NCI-H510A treated with DMSO at 0.1 percent for 48 hours (cell line): ENCODE data around the gene UBXN7.
"Not testable (repeated sequence)": the region's sequence is repeated elsewhere in the genome, so short reads cannot be mapped to it uniquely, and the experiment has no call there.

ENCODE experiments used
- DNase-seq: peaks from one replicate; lab custom pipeline; 2025; lab: John Stamatoyannopoulos, UW

UBXN7 gene

DNA sequence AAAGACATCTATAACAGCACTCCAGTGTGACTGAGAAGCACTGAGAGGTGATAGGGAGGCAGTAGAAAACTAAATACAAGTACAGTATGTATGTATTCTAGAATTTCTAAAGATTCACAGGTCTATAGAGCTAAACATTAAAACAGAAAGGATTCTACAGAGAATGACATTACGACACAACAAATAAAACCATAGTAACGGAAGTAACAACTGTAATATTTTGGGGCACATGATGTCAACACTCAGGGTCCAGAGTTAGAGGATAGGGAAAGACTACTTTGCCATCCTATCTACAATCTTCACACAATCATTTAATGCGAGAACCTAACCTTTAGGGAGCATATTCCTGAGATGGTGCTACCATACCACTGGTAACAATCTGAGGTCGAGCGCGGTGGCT lies 13.6 kb downstream of the UBXN7 start:
- DNase-seq = no peak

DNA sequence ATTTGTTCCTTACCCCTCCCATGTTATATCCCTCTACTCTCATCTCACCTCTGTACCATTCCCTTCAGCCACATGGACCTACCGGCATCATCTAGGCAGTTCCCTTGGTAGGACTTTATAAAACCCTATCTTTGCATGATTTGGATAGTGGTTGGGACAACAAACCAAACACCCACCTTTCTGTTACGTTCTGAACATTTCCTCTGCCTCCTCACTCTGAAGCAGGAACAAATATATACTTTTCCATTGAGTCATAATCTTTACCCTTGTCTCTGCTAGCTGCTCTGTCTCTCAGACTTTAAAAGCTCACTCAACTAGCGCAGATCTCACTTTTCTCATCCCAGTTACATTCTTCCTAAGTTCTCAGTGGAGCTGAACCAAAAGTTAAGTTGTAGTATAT lies 17.8 kb downstream of the UBXN7 start:
- no peak for DNase-seq

DNA sequence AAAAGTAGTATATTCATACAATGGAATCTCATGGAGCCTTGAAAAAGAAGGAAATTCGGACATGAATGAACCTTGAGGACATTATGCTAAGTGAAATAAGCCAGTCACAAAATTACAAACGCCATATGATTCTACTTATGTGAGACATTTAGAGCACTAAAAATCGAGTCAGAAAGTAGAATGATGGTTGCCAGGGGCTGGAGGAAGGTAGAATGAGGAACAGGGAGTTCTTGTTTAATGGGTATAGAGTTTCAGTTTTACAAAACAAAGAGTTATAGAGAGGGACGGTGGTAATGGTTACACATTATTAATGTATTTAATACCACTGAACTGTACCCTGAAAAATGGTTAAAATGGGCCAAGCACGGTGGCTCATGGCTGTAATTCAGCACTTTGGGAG lies 19.5 kb downstream of the UBXN7 start:
- no peak for DNase-seq

DNA sequence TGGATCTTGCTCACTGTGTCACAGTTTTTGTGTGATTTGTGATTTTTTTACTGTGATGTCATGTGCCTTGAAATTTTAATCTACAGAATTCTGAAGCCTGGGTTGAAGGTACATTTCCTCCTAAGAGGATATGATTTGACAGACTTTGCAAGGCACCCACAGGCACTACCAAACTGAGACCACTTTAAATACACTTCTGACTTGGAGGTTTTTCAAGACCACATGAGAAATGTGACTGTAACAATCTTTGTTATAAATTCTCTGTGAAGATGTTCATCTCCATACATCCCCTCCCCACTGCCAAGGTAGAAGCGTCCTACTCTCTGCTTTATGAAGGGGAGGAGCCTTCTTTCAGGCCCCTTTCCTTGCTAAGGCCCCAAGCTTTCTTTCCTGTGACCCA lies 22.8 kb downstream of the UBXN7 start:
- no peak for DNase-seq

DNA sequence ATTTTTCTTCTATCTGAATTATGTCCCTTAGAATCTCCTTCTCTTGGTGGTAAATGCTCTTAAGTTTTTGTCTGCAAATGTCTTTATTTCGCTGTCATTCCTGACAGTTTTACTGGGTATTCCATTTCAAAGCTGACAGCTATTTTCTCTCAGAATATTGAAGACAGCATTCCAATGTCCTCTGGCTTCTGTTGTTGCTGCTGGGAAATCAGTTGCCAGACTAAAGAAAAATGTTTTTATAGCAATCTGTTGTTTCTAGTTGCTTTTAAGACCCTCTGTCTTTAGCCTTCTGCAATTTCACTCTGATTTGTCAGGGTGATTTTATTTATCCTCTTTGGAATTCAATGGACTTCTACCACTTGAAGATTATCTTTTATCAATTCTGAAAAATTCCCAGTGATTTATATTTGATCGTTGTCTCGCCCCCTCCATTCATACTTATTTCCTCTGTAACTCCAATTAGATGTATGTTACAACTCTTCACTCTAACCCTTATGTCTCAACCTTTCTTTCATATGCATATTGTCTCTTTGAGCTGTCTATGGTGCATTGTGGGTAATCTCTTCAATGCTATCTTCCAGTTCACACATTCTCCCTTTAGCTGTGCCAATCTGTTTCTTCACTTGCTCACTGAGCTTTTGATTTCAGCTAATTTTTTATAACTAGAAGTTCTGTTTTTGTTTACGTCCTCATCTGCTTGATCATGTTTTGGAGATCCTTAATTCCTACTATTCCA lies 23.5 kb downstream of the UBXN7 start:
- DNase-seq = no peak

DNA sequence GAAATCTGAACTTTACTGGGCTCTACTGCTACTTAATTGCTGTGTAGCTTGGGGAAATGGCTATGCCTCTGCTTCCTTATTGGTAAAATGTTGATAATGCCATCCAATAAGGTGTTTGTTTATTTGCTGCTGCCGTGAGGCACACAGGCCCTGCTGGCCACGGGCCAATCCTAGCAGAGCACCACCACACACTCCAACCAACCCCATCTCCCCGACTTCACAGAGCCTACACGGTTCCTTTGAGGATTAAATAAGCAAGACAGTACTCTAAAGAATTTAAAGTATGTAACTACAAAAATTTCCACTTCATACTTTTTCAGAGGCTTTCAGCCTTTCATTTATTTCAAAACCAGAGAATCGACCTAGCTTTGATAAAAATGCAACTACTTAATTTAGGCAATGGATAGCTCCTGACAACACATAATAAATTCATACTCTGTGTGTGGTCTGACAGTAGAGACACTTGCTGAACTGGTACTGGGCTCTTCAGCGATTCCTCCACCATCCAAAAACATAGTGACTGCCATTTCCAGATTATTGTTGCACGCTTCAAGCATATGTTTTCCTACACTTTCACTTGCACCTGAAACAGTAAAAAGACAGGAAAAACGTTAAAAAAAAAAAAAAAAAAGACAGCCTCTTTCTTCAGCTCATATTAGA lies 25.3 kb downstream of the UBXN7 start:
- DNase-seq = no peak

DNA sequence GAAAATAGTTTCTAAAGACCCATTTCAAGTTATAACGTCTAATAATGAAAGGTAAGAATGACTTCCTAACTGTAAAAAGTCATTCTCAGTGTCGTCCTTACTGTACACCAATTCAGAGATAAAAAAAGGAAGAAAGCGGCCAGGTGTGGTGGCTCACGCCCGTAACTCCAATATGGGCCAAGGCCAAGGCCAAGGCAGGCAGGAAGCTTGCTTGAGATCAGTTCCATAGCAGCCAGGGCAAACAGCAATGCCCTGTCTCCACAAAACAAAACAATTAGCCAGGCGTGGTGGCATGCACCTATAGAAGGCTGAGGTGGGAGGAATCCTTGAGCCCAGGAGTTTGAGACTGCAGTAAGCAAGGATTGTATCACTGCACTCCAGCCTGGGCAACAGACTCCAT lies 31.9 kb downstream of the UBXN7 start:
- DNase-seq = no peak

DNA sequence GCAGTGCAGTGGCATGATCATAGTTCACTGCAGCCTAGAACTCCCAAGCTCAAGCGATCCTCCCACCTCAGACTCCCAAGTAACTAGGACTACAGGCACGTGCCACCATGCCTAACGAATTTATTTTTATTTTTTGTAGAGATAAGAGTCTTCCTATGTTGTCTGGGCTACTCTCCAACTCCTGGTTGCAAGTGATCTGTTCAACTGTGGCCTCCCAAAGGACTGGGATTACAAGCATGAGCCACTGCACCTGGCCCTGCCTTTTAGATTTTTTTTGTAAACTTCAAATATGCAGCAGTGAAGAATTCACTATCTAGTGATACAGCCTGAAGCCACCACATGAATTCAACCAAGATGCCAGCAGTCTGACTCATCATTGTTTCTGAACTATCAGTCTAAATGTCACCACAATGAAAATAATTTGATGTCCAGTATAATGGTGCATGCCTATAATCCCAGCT lies 32.7 kb downstream of the UBXN7 start:
- DNase-seq = no peak

DNA sequence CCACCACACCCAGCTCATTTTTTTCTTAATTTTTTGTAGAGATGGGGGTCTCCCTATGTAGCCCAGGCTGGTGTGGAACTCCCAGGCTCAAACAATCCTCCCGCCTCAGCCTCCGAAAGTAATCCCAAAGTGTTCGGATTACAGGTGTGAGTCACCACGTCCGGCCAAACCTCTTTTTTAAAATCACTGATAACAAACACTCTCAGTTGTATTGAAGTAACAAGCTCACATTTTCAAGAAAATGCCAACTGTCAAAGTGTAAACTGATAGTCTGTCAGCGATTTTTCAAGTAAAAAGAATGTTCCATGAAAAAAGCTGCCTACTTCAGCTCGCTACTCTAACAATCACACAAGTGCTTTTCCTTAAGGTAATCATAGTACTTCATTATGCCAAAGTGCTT lies 33.4 kb downstream of the UBXN7 start:
- no peak for DNase-seq

DNA sequence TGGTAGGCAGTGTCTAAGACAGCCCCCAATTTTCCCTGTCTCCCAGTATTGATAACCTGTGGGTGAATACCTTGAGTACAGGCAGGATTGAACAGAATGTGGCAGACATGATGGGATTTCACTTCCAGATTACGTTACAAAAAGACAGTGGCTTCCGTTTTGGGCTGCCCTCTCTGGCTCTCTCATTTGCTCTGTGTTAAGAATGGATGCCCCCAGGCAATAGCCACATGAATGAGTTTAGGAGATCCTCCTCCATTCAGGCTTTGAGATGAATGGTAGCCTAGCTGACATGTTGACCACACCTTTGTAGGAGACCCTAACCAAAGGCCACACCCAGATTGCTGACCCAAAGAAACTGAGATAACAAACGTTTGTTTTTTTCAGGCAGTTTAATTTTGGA lies 34.3 kb downstream of the UBXN7 start:
- no peak for DNase-seq

DNA sequence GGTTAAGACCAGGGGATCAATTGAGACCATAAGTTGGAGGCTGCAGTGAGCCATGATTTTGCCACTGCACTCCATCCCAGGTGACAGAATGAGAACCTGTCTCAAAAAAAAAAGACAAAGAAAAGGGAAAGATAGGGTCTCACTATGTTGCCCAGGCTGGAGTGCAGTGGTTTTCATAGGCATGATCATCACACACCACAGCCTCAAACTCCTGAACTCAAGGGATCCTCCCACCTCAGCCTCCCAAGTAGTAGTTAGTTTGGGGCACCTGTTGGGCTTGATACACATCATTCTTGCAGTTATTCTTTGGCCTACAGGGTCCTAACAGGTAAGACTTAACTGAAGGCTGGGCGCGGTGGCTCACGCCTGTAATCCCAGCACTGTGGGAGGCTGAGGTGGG lies 42.1 kb downstream of the UBXN7 start:
- DNase-seq = no peak

DNA sequence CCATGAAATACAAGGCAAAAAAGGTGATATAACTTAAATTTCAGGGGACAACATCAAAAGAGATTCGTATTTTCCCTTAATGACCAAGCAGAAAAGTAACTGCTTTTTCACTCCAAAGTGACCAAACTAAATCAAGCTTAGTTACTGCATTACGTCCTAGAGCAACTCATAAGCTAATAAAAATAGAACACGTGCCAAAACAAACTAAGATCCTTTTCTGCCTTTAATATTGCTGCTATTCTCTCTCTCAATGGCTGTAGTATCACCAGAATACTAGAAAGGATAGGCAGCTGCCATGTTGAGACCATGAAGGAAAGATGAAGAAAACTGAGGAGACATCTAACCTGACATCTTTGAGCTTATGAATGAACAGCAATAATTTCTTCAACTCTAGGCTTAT lies 43.3 kb downstream of the UBXN7 start:
- DNase-seq = no peak

DNA sequence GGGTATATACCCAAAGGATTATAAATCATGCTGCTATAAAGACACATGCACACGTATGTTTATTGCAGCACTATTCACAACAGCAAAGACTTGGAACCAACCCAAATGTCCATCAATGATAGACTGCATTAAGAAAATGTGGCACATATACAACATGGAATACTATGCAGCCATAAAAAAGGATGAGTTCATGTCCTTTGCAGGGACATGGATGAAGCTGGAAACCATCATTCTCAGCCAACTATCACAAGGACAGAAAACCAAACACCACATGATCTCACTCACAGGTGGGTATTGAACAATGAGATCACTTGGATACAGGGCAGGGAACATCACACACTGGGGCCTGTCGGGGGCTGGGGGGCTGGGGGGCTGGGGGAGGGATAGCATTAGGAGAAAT lies 44.3 kb downstream of the UBXN7 start:
- not testable (repeated sequence) for DNase-seq

DNA sequence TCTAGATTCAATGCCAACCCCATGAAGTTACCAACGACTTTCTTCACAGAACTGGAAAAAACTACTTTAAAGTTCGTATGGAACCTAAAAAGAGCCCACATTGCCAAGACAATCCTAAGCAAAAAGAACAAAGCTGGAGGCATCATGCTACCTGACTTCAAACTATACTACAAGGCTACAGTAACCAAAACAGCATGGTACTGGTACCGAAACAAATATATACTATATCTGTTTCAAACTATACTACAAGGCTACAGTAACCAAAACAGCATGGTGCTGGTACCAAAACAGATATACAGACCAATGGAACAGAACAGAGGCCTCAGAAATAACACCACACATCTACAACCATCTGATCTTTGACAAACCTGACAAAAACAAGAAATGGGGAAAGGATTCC lies 45.4 kb downstream of the UBXN7 start:
- DNase-seq = not testable (repeated sequence)

DNA sequence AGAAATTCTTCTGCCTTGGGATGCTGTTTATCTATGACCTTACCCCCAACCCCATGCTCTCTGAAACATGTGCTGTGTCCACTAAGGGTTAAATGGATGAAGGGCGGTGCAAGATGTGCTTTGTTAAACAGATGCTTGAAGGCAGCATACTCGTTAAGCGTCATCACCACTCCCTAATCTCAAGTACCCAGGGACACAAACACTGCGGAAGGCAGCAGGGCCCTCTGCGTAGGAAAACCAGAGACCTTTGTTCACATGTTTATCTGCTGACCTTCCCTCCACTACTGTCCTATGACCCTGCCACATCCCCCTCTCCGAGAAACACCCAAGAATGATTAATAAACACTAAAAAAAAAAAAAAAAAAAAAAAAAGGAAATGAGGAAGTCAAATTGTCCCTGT lies 46.2 kb downstream of the UBXN7 start:
- not testable (repeated sequence) for DNase-seq

DNA sequence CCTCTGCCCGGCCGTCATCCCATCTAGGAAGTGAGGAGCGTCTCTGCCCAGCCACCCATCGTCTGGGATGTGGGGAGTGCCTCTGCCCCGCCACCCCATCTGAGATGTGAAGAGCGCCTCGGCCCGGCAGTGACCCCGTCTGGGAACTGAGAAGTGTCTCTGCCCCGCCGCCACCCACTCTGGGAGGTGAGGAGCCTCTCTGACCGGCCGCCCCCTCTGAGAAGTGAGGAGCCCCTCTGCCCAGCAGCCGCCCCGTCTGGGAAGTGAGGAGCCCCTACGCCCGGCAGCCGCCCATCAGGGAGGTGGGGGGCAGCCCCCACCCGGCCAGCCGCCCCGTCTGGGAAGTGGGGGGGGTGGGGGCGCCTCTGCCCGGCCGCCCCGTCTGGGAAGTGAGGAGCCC lies 46.8 kb downstream of the UBXN7 start:
- DNase-seq = not testable (repeated sequence)

DNA sequence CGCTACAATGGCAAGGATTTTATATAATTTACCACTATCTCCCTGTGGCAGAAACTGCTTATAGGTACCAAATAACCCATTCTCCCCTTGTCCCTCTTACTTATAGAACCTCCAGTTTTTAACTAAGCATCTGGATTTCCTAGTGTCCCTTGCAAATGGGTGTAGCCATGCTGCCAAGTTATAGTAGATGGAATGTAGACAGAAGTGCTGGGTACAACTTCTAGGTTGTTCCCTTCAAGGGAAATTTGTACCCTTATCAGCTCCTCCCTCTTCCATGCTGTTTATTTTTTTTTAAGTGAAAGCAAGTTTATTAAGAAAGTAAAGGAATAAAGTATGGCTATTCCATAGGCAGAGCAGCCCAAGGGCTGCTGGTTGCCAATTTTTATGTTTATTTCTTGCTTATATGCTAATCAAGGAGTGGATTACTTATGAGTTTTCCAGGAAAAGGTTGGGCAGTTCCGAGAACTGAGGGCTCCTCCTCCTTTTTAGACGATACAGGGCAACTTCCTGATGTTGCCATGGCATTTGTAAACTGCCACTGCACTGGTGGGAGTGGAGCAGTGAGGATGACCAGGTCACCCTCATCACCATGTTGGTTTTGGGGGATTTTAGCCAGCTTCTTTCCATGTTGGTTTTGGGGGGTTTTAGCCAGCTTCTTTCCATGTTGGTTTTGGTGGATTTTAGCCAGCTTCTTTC lies 53.9 kb downstream of the UBXN7 start:
- no peak for DNase-seq

DNA sequence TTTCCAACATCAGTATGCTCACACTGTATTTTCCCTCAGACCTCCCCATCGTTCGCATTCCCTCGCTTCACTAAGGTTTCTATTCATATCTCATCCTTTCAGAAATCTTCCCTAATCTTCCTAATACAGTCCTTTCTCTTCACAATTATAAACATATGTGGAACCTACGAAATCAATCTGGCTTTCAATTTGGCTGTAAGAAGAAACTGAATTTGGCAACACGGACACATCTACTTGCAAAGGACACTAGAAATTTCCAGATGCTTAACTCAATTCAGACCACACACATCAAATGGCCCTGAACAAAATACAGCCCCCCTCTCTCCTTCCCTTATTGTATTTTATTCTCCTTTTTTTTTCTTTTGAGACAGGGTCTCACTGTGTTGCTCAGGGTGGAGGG lies 54.9 kb downstream of the UBXN7 start:
- DNase-seq = no peak

DNA sequence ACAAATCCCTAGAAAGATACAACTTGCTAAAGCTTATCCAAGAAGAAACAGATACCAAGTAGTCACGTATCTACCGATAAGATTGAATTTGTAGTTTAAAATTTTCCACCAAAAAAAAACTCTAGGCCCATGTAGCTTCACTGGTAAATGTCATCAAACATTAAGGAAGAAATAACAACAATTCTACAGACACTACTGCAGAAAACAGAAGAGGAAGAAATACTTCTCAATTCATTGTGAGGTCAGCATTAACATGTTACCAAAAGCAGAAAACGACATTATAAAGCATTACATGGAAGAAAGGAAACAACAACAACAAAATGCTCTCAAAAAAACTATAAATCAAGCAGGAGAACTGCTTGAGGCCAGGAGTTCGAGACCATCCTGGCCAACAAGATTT lies 66.5 kb downstream of the UBXN7 start:
- DNase-seq = no peak

DNA sequence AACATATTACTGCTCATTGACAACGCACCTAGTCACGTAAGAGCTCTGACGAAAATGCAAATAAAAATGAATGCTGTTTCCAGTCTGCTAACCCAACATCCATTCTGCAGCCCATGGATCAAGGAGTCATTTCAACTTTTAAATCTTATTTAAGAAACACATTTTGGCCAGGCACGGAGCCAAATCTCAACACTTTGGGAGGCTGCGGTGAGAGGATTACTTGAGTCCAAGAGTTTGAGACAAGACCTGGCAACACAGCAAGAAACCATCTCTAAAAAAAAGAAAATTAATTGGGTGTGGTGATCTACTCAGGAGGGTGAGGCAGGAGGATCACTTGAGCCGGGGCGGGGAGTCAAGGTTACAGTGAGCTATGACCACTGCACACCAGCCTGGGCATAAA lies 71.6 kb downstream of the UBXN7 start:
- no peak for DNase-seq

DNA sequence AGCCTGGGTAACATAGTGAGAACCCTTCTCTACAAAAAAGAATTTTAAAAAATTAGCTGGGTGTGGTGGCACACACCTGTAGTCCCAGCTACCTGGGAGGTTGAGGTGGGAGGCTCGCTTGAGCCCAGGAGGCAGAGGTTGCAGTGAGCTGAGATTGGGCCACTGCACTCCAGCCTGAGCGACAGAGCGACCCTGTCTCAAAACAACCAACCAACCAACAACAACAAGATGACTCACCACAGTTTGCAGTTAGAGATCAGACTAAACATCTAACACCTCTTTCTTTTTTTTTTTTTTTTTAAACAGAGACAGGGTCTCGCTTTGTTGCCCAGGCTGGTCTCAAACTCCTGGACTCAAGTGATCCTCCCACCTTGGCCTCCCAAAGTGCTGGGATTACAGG lies 73.7 kb downstream of the UBXN7 start:
- not testable (repeated sequence) for DNase-seq

DNA sequence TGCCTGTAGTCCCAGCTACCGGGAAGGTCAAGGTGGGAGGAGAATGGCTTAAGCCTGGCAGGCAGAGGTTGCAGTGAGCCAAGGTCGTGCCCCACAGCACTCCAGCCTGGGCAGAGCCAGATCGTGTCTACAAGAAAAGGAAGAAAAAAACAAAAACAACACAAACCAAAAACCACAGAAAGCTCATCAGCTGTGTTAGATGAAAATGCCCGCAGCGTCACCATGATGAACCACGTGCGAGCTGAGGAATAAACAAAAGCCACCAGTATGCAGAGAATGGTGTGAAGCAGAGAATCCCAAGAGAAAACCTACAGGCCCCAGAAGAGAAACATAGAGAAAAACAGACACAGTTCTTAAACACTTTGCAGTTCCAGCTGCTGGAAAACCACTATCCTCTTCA lies 74.3 kb downstream of the UBXN7 start:
- DNase-seq = no peak

DNA sequence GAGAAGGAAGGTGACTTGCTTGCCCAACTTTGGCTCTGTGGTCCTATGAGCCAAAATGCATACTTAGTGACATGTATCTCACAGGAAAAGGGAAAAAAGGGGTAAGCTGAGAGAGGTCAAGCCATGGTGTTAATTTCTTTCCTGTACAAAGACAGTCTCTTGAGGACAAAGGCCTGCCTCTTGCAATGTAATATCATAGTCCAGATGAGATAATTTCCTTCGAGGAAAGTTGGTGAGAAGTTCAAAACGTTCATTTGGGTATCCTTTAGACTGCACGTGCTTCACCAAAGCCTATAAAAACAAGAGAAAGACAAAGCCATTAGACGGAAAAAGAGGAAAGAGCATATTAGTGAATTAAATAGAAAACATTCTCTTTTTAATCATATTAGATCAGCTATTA lies 75.7 kb downstream of the UBXN7 start:
- DNase-seq = no peak
